Activated CD8-positive, alpha-beta memory T cell treated with anti-CD3 and anti-CD28 coated beads, Interleukin-2, amount 50 U/mL, for 4 hours (primary cell): ENCODE results near the gene PLEKHG4.

Source experiments
- DNase-seq: peaks from one replicate; pipeline ENCODE4 v3.0.0-alpha.2; 2020

The PLEKHG4 gene

GRCh38 chr16:67279296-67280089 lies at the start of gene PLEKHG4:
TSS of gene PLEKHG4 (plus strand) at chr16:67279532. CDS start at chr16:67280045, 513 bp downstream.
- peak; percentile 83 for DNase-seq

GRCh38 chr16:67229906-67230808 lies 49.2 kb upstream of the PLEKHG4 start:
- no peak for DNase-seq

GRCh38 chr16:67230809-67231660 lies 48.3 kb upstream of the PLEKHG4 start:
- DNase-seq: no peak

GRCh38 chr16:67233596-67233995 lies 45.7 kb upstream of the PLEKHG4 start:
- DNase-seq: no peak

GRCh38 chr16:67234180-67234597 lies 45.1 kb upstream of the PLEKHG4 start:
- DNase-seq: no peak

- DNase-seq: no peak
These were observed 43.3 kb upstream of the PLEKHG4 start for GRCh38 chr16:67235816-67236562.

- DNase-seq: peak; percentile 52
These were observed 42.6 kb upstream of the PLEKHG4 start for GRCh38 chr16:67236563-67237395.

GRCh38 chr16:67237396-67238277 lies 41.7 kb upstream of the PLEKHG4 start:
- DNase-seq: no peak

GRCh38 chr16:67238278-67238575 lies 41.1 kb upstream of the PLEKHG4 start:
- DNase-seq: no peak

GRCh38 chr16:67238806-67239470 lies 40.4 kb upstream of the PLEKHG4 start:
- DNase-seq: no peak

GRCh38 chr16:67240506-67240905 lies 38.8 kb upstream of the PLEKHG4 start:
- no peak for DNase-seq

GRCh38 chr16:67241008-67241900 lies 38.1 kb upstream of the PLEKHG4 start:
- DNase-seq: no peak

GRCh38 chr16:67242138-67242730 lies 37.1 kb upstream of the PLEKHG4 start:
- DNase-seq: no peak

- no peak for DNase-seq
These were observed 35.9 kb upstream of the PLEKHG4 start for GRCh38 chr16:67243481-67243880.

- peak; percentile 80 for DNase-seq
These were observed 34.7 kb upstream of the PLEKHG4 start for GRCh38 chr16:67244387-67245185.

- DNase-seq: no peak
These were observed 34.1 kb upstream of the PLEKHG4 start for GRCh38 chr16:67245186-67245585.

GRCh38 chr16:67245674-67246080 lies 33.7 kb upstream of the PLEKHG4 start:
- no peak for DNase-seq
